ENCODE data around the gene PSMC3.
A peak's percentile ranks its signal among the peaks of the same experiment; 100 is the strongest.

Gene PSMC3

GRCh38 chr11:47411884-47412746, 14.1 kb downstream of the PSMC3 start:
- no peak for DNase-seq

GRCh38 chr11:47410370-47411264, 15.6 kb downstream of the PSMC3 start:
- no peak for DNase-seq

GRCh38 chr11:47409440-47410369, 16.5 kb downstream of the PSMC3 start:
- no peak for DNase-seq

- DNase-seq, result no peak
Measured at GRCh38 chr11:47408598-47409439, 17.4 kb downstream of the PSMC3 start.

GRCh38 chr11:47407746-47408590, 18.3 kb downstream of the PSMC3 start, which contains the start of gene SLC39A13:
Gene SLC39A13, plus strand, starts transcription at chr11:47408590. Its CDS starts 1,505 bp downstream, at chr11:47410095.
- peak; percentile 64 for DNase-seq

GRCh38 chr11:47406896-47407745, 19.1 kb downstream of the PSMC3 start:
- peak; percentile 24 for DNase-seq

- DNase-seq, result no peak
Measured at GRCh38 chr11:47403571-47403970, 22.7 kb downstream of the PSMC3 start.

GRCh38 chr11:47403135-47403534, 23.1 kb downstream of the PSMC3 start:
- no peak for DNase-seq

- no peak for DNase-seq
Measured at GRCh38 chr11:47400768-47401279, 25.4 kb downstream of the PSMC3 start.

- peak; percentile 14 for DNase-seq
Measured at GRCh38 chr11:47399860-47400767, 26.1 kb downstream of the PSMC3 start.

- no peak for DNase-seq
Measured at GRCh38 chr11:47398551-47398950, 27.7 kb downstream of the PSMC3 start.

- DNase-seq, result no peak
Measured at GRCh38 chr11:47398011-47398410, 28.2 kb downstream of the PSMC3 start.

GRCh38 chr11:47396049-47396320, 30.3 kb downstream of the PSMC3 start:
- DNase-seq, result no peak

- DNase-seq, result no peak
Measured at GRCh38 chr11:47395223-47396048, 30.8 kb downstream of the PSMC3 start.

GRCh38 chr11:47394322-47395222, 31.7 kb downstream of the PSMC3 start:
- DNase-seq, result peak; percentile 30

- DNase-seq, result no peak
Measured at GRCh38 chr11:47394050-47394321, 32.3 kb downstream of the PSMC3 start.

Measured in GF-D8 (cell line).